Hematopoietic multipotent progenitor cell treated with erythropoietin and hydrocortisone succinate and interleukin-3 and kit ligand, for 4 days (in vitro differentiated cells): ENCODE data around the gene KLK8.
A peak's percentile ranks its signal among the peaks of the same experiment; 100 is the strongest.

Source experiments
- DNase-seq: peaks from one replicate; pipeline ENCODE4 v3.0.0-alpha.2; 2015

The KLK8 gene

GRCh38 chr19:51001515-51001914, at the start of gene KLK8:
Gene KLK8, minus strand, starts transcription at chr19:51001604. Its CDS starts 437 bp downstream, at chr19:51001167.
- DNase-seq: no peak

DNA sequence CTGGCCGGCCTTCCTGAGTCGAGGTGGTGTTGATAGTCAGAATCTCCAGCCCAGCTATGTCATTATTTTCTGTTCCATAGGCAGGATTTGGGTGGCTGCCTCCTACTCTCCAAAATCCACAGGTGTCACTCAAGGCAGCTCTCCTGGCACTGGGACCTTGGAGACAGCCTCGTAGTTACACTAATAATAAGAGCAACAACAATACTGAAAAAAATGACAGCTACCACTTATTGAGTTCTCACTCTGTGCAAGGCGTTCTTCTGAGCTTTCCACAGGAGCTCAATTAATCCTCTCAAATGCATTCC, 45.6 kb upstream of the KLK8 start:
- no peak for DNase-seq

GRCh38 chr19:51044327-51044726, 42.9 kb upstream of the KLK8 start:
- DNase-seq: no peak

GRCh38 chr19:51043497-51043896, 42.1 kb upstream of the KLK8 start:
- DNase-seq: no peak

GRCh38 chr19:51040151-51040550, 38.7 kb upstream of the KLK8 start:
- no peak for DNase-seq

- DNase-seq: no peak
Observed at GRCh38 chr19:51036519-51036918, 35.1 kb upstream of the KLK8 start.

- DNase-seq: no peak
Observed at GRCh38 chr19:51034704-51035103, 33.3 kb upstream of the KLK8 start, which contains the start of gene KLK12. Gene KLK12, minus strand, starts transcription at chr19:51035002. Its CDS starts 381 bp downstream, at chr19:51034621.

DNA sequence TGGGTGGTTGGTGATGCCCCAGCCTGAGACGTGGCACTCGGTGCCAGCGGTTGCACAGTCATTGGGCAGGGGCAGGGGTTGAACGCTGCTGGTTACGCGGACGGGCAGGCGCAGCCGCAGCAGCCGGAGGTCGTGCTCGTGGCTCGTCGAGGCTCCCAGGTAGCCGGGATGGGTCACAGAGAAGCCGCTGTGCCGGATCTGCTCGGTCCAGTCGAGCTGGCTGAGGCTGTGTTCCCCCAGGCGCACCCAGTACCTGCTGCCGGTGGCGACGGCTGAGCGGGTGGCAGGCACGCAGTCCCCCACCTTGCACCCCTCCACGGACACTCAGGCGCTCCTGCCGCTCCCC, 30.4 kb upstream of the KLK8 start:
- DNase-seq: no peak

DNA sequence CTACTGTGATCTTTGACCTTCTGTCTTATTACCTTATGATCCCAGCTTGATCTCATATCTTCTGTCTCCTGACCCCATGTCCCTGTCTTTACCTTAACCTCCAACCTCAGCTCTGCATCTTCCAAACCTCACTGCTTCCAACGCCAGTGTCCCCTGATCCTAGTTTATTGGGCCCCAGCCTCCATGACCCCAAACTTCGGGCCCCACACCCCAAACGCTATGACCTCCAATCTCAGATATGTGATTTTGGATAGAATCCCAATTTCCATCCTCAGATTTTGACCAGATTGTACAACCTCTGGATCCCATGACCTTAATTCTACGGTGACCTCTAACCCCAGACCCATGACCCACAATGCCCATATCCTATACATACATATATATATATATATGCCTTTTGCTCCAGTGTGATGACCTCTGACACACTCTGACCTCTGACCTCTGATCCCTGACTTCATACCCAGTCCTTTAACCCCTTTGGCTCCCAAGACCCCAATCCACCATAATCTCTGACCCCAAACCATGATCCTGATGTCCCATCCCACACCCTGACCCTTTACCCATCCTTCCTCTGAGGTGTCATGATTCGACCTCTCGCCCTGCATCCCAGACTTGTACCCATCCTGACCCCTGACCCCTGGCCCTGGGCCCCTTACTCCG, 29.9 kb upstream of the KLK8 start:
- no peak for DNase-seq

DNA sequence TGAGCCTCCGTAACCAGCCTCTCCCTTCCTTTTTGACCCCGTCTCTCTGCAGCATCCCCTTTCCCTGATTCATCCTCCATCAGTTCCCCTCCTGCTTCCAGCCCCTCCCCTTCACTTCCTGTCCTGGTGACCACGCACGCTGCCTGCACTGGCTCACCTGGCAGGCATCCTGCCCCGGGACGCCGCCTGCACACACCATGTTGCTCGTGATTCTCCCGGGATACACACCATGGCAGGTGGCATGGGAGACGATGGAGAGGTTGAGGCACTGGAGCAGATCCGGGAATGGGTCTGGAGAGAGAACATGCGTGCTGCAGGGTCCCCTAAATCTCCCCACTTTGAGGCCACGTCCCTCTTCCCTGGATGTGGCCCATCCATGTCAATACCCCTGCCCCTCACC, 29.2 kb upstream of the KLK8 start:
- no peak for DNase-seq

GRCh38 chr19:51029718-51030117, 28.3 kb upstream of the KLK8 start:
- DNase-seq: no peak

- DNase-seq: no peak
Observed at GRCh38 chr19:51027873-51028272, 26.5 kb upstream of the KLK8 start.

DNA sequence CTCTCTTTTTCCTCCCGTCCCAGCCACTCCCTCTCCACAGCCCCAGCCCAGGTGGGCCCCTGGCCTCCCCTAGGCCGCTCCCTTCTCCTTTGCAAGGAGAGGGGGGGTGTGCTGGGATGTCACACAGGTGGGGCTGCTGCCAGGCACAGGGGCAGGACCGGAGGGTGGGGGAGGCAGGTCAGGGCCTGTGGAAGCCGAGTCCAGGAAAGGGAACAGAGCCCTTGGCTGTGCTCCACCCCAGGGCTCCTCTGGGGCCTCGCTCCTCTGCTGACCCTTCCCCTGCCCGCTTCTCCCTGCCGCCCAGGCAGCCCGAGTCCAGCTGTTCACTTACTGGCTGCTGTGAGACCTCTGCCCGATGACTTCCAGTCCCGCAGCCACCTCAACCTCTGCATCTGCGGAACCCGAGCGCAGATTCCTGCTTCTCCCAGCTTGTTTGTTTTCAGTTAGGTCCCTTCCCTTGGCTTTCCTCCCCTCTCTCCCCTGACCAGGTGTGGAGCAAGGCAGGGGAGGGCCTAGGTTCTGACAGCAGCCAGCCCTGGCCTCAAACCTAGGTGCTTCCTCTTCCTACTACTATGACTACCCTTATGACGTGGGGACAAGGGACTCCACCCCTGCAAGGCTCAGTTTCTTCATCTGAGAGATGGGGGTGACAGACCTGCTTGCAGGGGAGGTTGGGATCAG, 25.9 kb upstream of the KLK8 start:
- no peak for DNase-seq

- no peak for DNase-seq
Observed at GRCh38 chr19:51026554-51026831, 25.1 kb upstream of the KLK8 start, which contains the start of gene KLK11. Gene KLK11, minus strand, starts transcription at chr19:51026616. Its CDS starts 985 bp downstream, at chr19:51025631.

GRCh38 chr19:51025809-51026553, 24.6 kb upstream of the KLK8 start:
- DNase-seq: no peak

DNA sequence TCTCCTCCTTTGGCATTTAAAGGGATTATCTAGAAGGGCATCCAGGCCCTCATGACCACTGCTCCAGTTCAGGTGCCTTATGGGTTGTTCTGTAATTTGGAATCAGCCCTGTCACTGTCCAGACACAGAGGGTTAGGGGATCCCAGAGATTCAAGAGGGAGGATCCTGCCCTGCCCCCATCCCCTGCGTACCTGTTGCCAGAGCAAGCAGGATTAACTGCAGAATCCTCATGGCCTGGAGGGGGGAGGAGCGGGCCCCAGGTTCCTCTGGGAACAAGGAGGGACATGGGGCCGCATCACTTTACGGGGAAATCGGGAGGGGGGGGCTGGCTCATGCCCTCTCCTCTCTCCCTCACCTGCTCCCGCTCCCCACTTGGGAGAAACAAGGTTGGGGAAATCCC, 24.0 kb upstream of the KLK8 start:
- no peak for DNase-seq

DNA sequence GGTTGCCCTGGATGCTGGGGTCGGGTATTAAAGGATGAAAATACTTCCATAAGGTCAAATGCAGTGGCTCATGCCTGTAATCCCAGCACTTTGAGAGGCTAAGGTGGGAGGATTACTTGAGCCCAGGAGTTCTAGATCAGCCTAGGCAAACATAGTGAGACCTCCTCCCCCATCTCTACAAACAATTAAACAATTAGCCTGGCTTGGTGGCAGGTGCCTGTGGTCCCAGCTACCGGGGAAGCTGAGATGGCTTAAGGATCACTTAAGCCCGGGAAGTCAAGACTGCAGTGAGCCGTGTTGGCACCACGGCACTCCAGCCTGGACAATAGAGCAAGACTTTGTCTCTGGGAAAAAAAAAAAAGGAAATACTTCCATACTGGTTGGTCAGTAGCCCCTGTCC, 23.5 kb upstream of the KLK8 start:
- DNase-seq: no peak

DNA sequence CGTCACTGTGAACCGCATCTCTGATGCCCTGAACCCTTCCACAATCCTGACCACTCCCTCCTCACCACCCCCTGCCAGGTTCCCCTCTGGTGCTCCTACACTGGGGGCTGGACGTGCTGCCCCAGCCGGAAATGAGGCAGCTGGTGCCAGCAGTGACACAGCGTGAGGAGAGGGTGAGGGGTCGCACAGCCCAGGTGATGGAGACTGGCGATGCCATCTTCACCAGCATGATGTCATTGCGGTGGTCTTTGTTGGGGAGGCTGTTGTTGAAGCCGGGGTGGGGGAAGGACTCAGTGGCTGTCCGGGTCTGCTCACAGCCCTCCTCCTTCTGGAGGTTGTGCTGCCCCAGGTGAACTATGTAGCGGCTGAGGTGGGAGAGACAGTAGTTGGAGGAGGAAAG, 22.5 kb upstream of the KLK8 start:
- no peak for DNase-seq

DNA sequence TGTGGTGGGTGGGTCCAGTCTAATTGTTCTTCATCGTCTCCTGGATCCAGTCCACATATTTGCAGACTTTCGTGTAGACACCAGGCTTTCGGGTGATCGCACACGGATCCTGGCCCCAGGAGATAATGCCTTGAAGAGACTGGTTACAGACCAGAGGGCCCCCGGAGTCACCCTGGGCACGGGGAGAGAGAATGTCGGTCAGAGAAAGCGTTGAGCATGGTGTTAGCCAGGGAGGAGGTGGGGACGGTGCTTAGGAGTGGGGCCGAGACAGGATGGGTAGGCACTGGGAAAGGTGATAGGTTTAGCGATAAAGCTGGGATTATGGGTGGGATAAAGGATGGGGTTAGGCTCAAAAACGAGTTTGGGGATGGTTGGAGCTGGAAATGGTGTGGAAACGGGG, 21.1 kb upstream of the KLK8 start:
- no peak for DNase-seq

- peak; percentile 77 for DNase-seq
Observed at GRCh38 chr19:51020988-51021651, 19.7 kb upstream of the KLK8 start.

GRCh38 chr19:51019544-51019925, 18.1 kb upstream of the KLK8 start, which contains the start of gene KLK10:
Gene KLK10, minus strand, starts transcription at chr19:51019709. Its CDS starts 579 bp downstream, at chr19:51019130.
- DNase-seq: no peak

GRCh38 chr19:51018745-51019543, 17.5 kb upstream of the KLK8 start:
- DNase-seq: peak; percentile 22
